SK-N-SH (cell line): Measurements from ENCODE around the gene IDI2. TPM values are rescaled to one million over a fixed set of nuclear protein-coding genes. Genes with fewer than 3 reads are reported as not detected.

Experiments
- CTCF ChIA-PET: fragments of 300-600, 350-600 bp; formaldehyde crosslinking; extraction: SDS; loops from one replicate; lab custom pipeline; 2021; lab: Yijun Ruan, JAX
- POLR2A ChIA-PET: fragments of 350-600 bp; sonication (Branson Sonifier 250); formaldehyde crosslinking; extraction: SDS; loops from one replicate; lab custom pipeline; 2020; ENCODE audit warnings: antibody characterized with exemption, inconsistent platforms; lab: Yijun Ruan, JAX
- DNase-seq: peaks from one replicate; pipeline ENCODE4 v3.0.0; 2012
- H2AFZ ChIP-seq: fragments of 200-600 bp; sonication (generic); 2 replicates; pipeline ENCODE4 v1.8.1; 2016; ENCODE audit warnings: antibody characterized with exemption, mild to moderate bottlenecking, low read depth
- H3F3A ChIP-seq: fragments of 200-600 bp; sonication (generic); replicated peaks from 2 replicates; pipeline ENCODE3; 2016; ENCODE audit warnings: antibody characterized with exemption, mild to moderate bottlenecking; ENCODE audit not compliant: insufficient read depth
- H3K27ac ChIP-seq, 2 experiments: fragments of 200-500 bp in 1 of 2; fragments of 200-600 bp in 1 of 2; sonication (Bioruptor generic) in 1 of 2; sonication (generic), shearing (Covaris generic) in 1 of 2; 2 replicates each; pipeline versions ENCODE4 v1.5.1 to v1.6.1; 2014 to 2016; ENCODE audit warnings: low read depth in 2 of 2, inconsistent platforms in 1 of 2, low read length in 1 of 2, mild to moderate bottlenecking in 1 of 2, mixed read lengths in 1 of 2
- H3K27me3 ChIP-seq: fragments of 200-600 bp; sonication (generic), shearing (Covaris generic); 2 replicates; pipeline ENCODE4 v1.6.1; 2016; ENCODE audit warnings: mixed run types; ENCODE audit not compliant: insufficient read depth
- H3K36me3 ChIP-seq, 2 experiments: fragments of 200-500 bp in 1 of 2; fragments of 200-600 bp in 1 of 2; sonication (Bioruptor generic) in 1 of 2; sonication (generic) in 1 of 2; replicated peaks in 1 of 2; 2 replicates each; pipeline versions ENCODE3 to v1.5.1; 2014 to 2016; ENCODE audit warnings: low read length in 1 of 2, mild to moderate bottlenecking in 1 of 2; ENCODE audit not compliant: insufficient read depth in 2 of 2, control insufficient read depth in 1 of 2
- H3K4me1 ChIP-seq, 2 experiments: fragments of 200-500 bp in 1 of 2; fragments of 200-600 bp in 1 of 2; sonication (Bioruptor generic) in 1 of 2; sonication (generic), shearing (Covaris generic) in 1 of 2; 2 replicates each; pipeline versions ENCODE4 v1.5.1 to v1.6.1; 2014 to 2016; ENCODE audit warnings: low read depth in 1 of 2, low read length in 1 of 2, mixed run types in 1 of 2; ENCODE audit not compliant: insufficient read depth in 2 of 2, control insufficient read depth in 1 of 2
- H3K4me2 ChIP-seq: fragments of 200-600 bp; sonication (generic), shearing (Covaris generic); 2 replicates; pipeline ENCODE4 v1.6.1; 2017; ENCODE audit warnings: mixed run types
- H3K4me3 ChIP-seq, 2 experiments: fragments of 200-500 bp in 1 of 2; fragments of 200-600 bp in 1 of 2; sonication (Bioruptor generic) in 1 of 2; sonication (generic), shearing (Covaris generic) in 1 of 2; 2 replicates each; pipeline versions ENCODE4 v1.5.1 to v1.8.1; 2014 to 2016; ENCODE audit warnings: low read depth in 2 of 2, inconsistent platforms in 1 of 2, low read length in 1 of 2, mild to moderate bottlenecking in 1 of 2, mixed read lengths in 1 of 2, moderate library complexity in 1 of 2
- H3K79me2 ChIP-seq: fragments of 200-600 bp; sonication (generic); 2 replicates; pipeline ENCODE4 v1.8.1; 2017; ENCODE audit warnings: mild to moderate bottlenecking; ENCODE audit not compliant: insufficient read depth
- H3K9ac ChIP-seq: fragments of 200-600 bp; sonication (generic); 2 replicates; pipeline ENCODE4 v1.6.1; 2017; ENCODE audit warnings: mixed run types
- H3K9me2 ChIP-seq: fragments of 200-600 bp; sonication (generic); 2 replicates; pipeline ENCODE4 v1.6.1; 2017; ENCODE audit warnings: mixed run types
- H3K9me3 ChIP-seq: fragments of 200-600 bp; sonication (generic); 2 replicates; pipeline ENCODE4 v1.6.1; 2017; ENCODE audit warnings: mixed run types, mild to moderate bottlenecking, moderate library complexity
- H4K20me1 ChIP-seq: fragments of 200-600 bp; sonication (generic); 2 replicates; pipeline ENCODE4 v1.6.1; 2017; ENCODE audit warnings: mild to moderate bottlenecking, mixed run types; ENCODE audit not compliant: insufficient read depth
- CHD2 ChIP-seq: fragments of 150-350 bp; IDR thresholded peaks from 2 replicates; pipeline ENCODE4 v1.6.1; 2018; ENCODE audit warnings: low read length; ENCODE audit not compliant: partially characterized antibody
- EP300 ChIP-seq, 2 experiments: IDR thresholded peaks; 2 replicates each; pipeline versions ENCODE4 v1.4.0 to v1.6.1; 2012; ENCODE audit warnings: borderline replicate concordance in 1 of 2, low read depth in 1 of 2, low read length in 1 of 2
- EZH2phosphoT487 ChIP-seq: fragments of 200-600 bp; sonication (generic); IDR thresholded peaks from 2 replicates; pipeline ENCODE4 v1.6.1; 2017; ENCODE audit warnings: low read depth, mixed run types, mild to moderate bottlenecking, antibody characterized with exemption, moderate library complexity, borderline replicate concordance
- FOXJ3 ChIP-seq: sonication (generic); formaldehyde crosslinking; IDR thresholded peaks from 2 replicates; pipeline ENCODE4 v1.5.1; 2020; ENCODE audit warnings: mild to moderate bottlenecking, missing genetic modification reagents
- FOXM1 ChIP-seq: IDR thresholded peaks from 2 replicates; pipeline ENCODE4 v1.4.0; 2012; ENCODE audit warnings: low read depth, mild to moderate bottlenecking
- GATA2 ChIP-seq: sonication (generic); formaldehyde crosslinking; IDR thresholded peaks from 2 replicates; pipeline ENCODE4 v1.5.0; 2020; ENCODE audit warnings: mild to moderate bottlenecking, missing genetic modification reagents
- MEF2A ChIP-seq: IDR thresholded peaks from 2 replicates; pipeline ENCODE4 v1.4.0; 2012; ENCODE audit warnings: low read depth, borderline replicate concordance
- MXI1 ChIP-seq: IDR thresholded peaks from 2 replicates; pipeline ENCODE4 v1.6.1; 2012; ENCODE audit warnings: mild to moderate bottlenecking, low read depth, low read length, improper control_type of control experiment
- NRF1 ChIP-seq: IDR thresholded peaks from 2 replicates; pipeline ENCODE4 v1.6.1; 2012; ENCODE audit warnings: low read depth, mild to moderate bottlenecking, low read length
- RAD21 ChIP-seq: IDR thresholded peaks from 2 replicates; pipeline ENCODE4 v1.6.1; 2012; ENCODE audit warnings: mild to moderate bottlenecking, low read length
- RFX5 ChIP-seq: IDR thresholded peaks from 2 replicates; pipeline ENCODE4 v1.6.1; 2012; ENCODE audit warnings: mild to moderate bottlenecking, improper control_type of control experiment, low read length
- RXRA ChIP-seq: IDR thresholded peaks from 2 replicates; pipeline ENCODE4 v1.4.0; 2012; ENCODE audit warnings: low read depth, mild to moderate bottlenecking, borderline replicate concordance
- SIN3A ChIP-seq: IDR thresholded peaks from 2 replicates; pipeline ENCODE4 v1.6.1; 2012; ENCODE audit warnings: low read depth, mild to moderate bottlenecking, low read length, moderate library complexity, borderline replicate concordance
- SMC3 ChIP-seq: IDR thresholded peaks from 2 replicates; pipeline ENCODE4 v1.6.1; 2012; ENCODE audit warnings: low read depth, low read length, improper control_type of control experiment
- TAF1 ChIP-seq: IDR thresholded peaks from 2 replicates; pipeline ENCODE4 v1.6.1; 2012; ENCODE audit warnings: low read depth, mild to moderate bottlenecking, low read length, moderate library complexity, borderline replicate concordance
- TEAD4 ChIP-seq: IDR thresholded peaks from 2 replicates; pipeline ENCODE4 v1.4.0; 2012; ENCODE audit warnings: mild to moderate bottlenecking, borderline replicate concordance; ENCODE audit not compliant: insufficient read depth
- WGBS: methylation state at CpG from one replicate; pipeline ENCODE4 v1.1.6; 2017; ENCODE audit warnings: low lambda C conversion rate; 5-methylcytosine and 5-hydroxymethylcytosine counted together
- polyA plus RNA-seq, 3 experiments: library from polyadenylated mRNA; depleted of rRNA; stranded (reverse); fragments of >200 nt; gene quantifications; 2 replicates each; pipeline ENCODE4 v1.2.3, GENCODE V29; 2012
- TF ChIP-seq, protein P1 (sequence below): IDR thresholded peaks from 2 replicates; pipeline ENCODE4 v1.4.0; 2012; ENCODE audit warnings: low read depth, borderline replicate concordance
- TF ChIP-seq, protein P2 (sequence below): fragments of 150-350 bp; IDR thresholded peaks from 2 replicates; pipeline ENCODE4 v1.6.1; 2016; ENCODE audit warnings: mild to moderate bottlenecking, low read depth, low read length
- TF ChIP-seq, protein P3 (sequence below): fragments of 150-350 bp; IDR thresholded peaks from 2 replicates; pipeline ENCODE4 v1.6.1; 2017; ENCODE audit warnings: antibody characterized with exemption, low read length, low read depth, borderline replicate concordance
- TF ChIP-seq, protein P4 (sequence below): fragments of 200-600 bp; sonication (generic); IDR thresholded peaks from 2 replicates; pipeline ENCODE4 v1.6.1; 2017; ENCODE audit warnings: antibody characterized with exemption, mild to moderate bottlenecking, moderate library complexity
- TF ChIP-seq, protein P5 (sequence below): IDR thresholded peaks from 2 replicates; pipeline ENCODE4 v1.4.0; 2012; ENCODE audit warnings: low read depth, borderline replicate concordance
- TF ChIP-seq, protein P6 (sequence below): IDR thresholded peaks from 2 replicates; pipeline ENCODE4; 2012
- TF ChIP-seq, protein P7 (sequence below): IDR thresholded peaks from 2 replicates; pipeline ENCODE4 v1.4.0; 2012; ENCODE audit warnings: low read depth

IDI2 gene
- polyA plus RNA-seq, 1 of the 3 experiments (the other 2 are of a cell fraction), result not detected

DNA sequence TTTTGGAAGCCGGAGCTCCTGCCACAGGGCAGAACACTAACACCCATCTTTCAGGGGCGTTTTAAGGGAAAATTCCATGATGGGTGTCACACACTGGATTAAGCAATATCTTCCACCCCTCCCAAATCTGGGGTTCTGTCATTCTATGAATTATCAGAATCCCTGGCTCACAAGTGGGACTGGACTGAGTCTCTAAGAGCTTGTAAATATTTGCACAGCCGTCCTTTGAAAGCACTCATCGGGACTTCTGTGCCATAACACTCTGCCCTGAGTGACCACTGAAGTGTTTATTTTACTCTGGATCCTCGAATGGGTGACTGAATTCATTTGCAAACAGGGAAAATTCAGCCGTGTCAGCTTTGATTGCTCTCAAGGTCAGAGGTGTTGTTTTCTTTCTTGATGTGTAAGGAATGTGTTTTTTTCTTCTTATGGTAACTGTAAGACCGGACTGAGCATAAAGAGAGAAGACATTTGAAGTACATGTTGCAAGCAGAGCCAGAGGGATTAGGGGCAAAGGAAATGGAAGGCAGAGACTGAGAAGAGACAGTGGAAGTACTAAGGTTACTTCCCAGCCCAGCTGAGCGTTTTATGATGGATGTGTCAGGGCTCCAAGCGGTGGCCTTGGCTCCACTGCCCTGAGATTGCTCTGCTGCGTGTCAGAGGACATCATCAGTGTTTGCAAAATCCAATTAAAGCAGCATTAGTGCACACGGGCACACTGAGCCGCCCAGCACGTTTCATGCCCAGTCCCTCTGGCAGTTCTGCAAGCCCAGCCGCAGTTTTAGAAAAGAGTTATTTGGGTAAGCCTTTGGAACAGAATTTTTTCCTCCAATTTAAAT is 55.1 kb downstream of the IDI2 start:
- peak overlapping the region in 1 of 2 experiments; percentile 92; a peak in 2 of 4 replicates for H3K27ac ChIP-seq
- CTCF ChIA-PET, result interaction anchor here (0.7 to 1.2 kb wide), 4 partner anchors 10 to 39 kb away, joined by 3 read pairs; partner anchors contain the start of gene LARP4B
- POLR2A ChIA-PET, result no interaction called here
- TF ChIP-seq, protein P1, sequence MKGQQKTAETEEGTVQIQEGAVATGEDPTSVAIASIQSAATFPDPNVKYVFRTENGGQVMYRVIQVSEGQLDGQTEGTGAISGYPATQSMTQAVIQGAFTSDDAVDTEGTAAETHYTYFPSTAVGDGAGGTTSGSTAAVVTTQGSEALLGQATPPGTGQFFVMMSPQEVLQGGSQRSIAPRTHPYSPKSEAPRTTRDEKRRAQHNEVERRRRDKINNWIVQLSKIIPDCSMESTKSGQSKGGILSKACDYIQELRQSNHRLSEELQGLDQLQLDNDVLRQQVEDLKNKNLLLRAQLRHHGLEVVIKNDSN, result no peak
- TF ChIP-seq TAF1 (no peak), SIN3A (no peak), NRF1 (no peak), RAD21 (peak; percentile 11; the same call in 1 of the 2 replicates), FOXM1 (no peak), FOXJ3 (CRISPR knock-in tag) (peak; percentile 63; the same call in 1 of the 2 replicates), TEAD4 (no peak), RXRA (no peak), SMC3 (no peak; the same call in 1 of the 2 replicates), CHD2 (peak; percentile 62), EZH2phosphoT487 (no peak), GATA2 (CRISPR knock-in tag) (no peak), MXI1 (peak; percentile 75), EP300 (IDR thresholded peaks at IDR 0.05; ENCODE audit: borderline replicate concordance in 1 of 2, low read depth in 1 of 2, low read length in 1 of 2) (peak in 1 of 2 experiments; percentile 17; a peak in 1 of 4 replicates), RFX5 (no peak), MEF2A (no peak)
- TF ChIP-seq, protein P2, sequence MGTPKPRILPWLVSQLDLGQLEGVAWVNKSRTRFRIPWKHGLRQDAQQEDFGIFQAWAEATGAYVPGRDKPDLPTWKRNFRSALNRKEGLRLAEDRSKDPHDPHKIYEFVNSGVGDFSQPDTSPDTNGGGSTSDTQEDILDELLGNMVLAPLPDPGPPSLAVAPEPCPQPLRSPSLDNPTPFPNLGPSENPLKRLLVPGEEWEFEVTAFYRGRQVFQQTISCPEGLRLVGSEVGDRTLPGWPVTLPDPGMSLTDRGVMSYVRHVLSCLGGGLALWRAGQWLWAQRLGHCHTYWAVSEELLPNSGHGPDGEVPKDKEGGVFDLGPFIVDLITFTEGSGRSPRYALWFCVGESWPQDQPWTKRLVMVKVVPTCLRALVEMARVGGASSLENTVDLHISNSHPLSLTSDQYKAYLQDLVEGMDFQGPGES, result no peak
- TF ChIP-seq, protein P3, sequence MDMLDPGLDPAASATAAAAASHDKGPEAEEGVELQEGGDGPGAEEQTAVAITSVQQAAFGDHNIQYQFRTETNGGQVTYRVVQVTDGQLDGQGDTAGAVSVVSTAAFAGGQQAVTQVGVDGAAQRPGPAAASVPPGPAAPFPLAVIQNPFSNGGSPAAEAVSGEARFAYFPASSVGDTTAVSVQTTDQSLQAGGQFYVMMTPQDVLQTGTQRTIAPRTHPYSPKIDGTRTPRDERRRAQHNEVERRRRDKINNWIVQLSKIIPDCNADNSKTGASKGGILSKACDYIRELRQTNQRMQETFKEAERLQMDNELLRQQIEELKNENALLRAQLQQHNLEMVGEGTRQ, result no peak
- TF ChIP-seq, protein P4, sequence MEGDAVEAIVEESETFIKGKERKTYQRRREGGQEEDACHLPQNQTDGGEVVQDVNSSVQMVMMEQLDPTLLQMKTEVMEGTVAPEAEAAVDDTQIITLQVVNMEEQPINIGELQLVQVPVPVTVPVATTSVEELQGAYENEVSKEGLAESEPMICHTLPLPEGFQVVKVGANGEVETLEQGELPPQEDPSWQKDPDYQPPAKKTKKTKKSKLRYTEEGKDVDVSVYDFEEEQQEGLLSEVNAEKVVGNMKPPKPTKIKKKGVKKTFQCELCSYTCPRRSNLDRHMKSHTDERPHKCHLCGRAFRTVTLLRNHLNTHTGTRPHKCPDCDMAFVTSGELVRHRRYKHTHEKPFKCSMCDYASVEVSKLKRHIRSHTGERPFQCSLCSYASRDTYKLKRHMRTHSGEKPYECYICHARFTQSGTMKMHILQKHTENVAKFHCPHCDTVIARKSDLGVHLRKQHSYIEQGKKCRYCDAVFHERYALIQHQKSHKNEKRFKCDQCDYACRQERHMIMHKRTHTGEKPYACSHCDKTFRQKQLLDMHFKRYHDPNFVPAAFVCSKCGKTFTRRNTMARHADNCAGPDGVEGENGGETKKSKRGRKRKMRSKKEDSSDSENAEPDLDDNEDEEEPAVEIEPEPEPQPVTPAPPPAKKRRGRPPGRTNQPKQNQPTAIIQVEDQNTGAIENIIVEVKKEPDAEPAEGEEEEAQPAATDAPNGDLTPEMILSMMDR, result no peak
- TF ChIP-seq, protein P5, sequence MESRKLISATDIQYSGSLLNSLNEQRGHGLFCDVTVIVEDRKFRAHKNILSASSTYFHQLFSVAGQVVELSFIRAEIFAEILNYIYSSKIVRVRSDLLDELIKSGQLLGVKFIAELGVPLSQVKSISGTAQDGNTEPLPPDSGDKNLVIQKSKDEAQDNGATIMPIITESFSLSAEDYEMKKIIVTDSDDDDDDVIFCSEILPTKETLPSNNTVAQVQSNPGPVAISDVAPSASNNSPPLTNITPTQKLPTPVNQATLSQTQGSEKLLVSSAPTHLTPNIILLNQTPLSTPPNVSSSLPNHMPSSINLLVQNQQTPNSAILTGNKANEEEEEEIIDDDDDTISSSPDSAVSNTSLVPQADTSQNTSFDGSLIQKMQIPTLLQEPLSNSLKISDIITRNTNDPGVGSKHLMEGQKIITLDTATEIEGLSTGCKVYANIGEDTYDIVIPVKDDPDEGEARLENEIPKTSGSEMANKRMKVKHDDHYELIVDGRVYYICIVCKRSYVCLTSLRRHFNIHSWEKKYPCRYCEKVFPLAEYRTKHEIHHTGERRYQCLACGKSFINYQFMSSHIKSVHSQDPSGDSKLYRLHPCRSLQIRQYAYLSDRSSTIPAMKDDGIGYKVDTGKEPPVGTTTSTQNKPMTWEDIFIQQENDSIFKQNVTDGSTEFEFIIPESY, result no peak
- TF ChIP-seq, protein P6, sequence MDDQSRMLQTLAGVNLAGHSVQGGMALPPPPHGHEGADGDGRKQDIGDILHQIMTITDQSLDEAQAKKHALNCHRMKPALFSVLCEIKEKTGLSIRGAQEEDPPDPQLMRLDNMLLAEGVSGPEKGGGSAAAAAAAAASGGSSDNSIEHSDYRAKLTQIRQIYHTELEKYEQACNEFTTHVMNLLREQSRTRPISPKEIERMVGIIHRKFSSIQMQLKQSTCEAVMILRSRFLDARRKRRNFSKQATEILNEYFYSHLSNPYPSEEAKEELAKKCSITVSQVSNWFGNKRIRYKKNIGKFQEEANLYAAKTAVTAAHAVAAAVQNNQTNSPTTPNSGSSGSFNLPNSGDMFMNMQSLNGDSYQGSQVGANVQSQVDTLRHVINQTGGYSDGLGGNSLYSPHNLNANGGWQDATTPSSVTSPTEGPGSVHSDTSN, result no peak
- TF ChIP-seq, protein P7, sequence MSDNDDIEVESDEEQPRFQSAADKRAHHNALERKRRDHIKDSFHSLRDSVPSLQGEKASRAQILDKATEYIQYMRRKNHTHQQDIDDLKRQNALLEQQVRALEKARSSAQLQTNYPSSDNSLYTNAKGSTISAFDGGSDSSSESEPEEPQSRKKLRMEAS, result no peak

More for the DNA sequence above, 55.1 kb downstream of the IDI2 start:
- H3K4me1 ChIP-seq, result peaks cover 0 to 21% of the 10 kb centered on the region in 2 experiments; a peak in 3 of 4 replicates
- H3K4me2 ChIP-seq, result peak overlapping the region; percentile 50; the same call in 1 of the 2 replicates
- H3K4me3 ChIP-seq, result no peak overlapping the region; a peak in 1 of 4 replicates
- no peak overlapping the region for H3K9ac ChIP-seq
- no peaks in the 10 kb centered on the region for H3K36me3 ChIP-seq
- no peaks in the 10 kb centered on the region for H3K79me2 ChIP-seq
- H3K9me3 ChIP-seq, result no peaks in the 10 kb centered on the region
- no peaks in the 10 kb centered on the region for H3F3A ChIP-seq
- 33% methylated on average over 14 of the region's 14 CpGs for WGBS
- peak; percentile 79 for DNase-seq
- no peaks in the 10 kb centered on the region for H4K20me1 ChIP-seq
- H2AFZ ChIP-seq, result 0 out of 2 replicates have a peak overlapping the region, but pooled peaks have one; percentile 22
- no peaks in the 10 kb centered on the region for H3K9me2 ChIP-seq
- H3K27me3 ChIP-seq, result no peaks in the 10 kb centered on the region
